Measurements from ENCODE around the gene OGA. TPM values are rescaled to one million over a fixed set of nuclear protein-coding genes. Genes with fewer than 3 reads are reported as not detected.
A peak's percentile ranks its signal among the peaks of the same experiment; 100 is the strongest.

Gene OGA
- total and polyA plus RNA-seq, 2 donors (not counting 3 experiments of a cell fraction or from before 2014, with no cell fraction given) = 30.8 to 118 TPM

DNA sequence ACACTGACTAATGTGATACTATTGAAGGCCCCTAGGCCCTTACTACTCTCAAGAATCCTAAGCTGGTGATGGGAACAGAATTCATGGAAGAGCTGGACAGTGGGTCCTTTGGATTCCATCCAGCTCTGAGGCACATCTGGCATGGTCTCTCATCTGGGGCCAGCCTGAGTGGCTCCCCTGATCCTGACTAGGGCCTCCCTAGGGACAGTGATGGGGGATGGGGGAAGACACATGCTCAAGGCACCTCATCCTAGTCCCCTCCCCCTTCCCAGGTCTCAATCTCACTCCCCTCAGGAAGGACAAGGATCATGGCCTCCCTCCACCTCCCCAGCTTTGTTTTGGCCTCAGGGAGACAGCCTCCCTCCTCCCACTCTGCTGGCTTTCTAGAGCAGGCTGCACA lies 23.6 kb upstream of the OGA start:
- no peak for TF ChIP-seq CTCF (IDR thresholded peaks at IDR 0.05; ENCODE audit: extremely low read depth in 1 of 2, insufficient read depth in 1 of 2, low read depth in 1 of 2, low read length in 2 of 2)
- TF ChIP-seq GATA2 (IDR thresholded peaks at IDR 0.05; ENCODE audit: insufficient read depth, insufficient read length, low read depth, low read length) = no peak
- ChIA-PET CTCF (interaction anchor here (1.0 to 10.5 kb wide), 35 partner anchors 9 to 628 kb away, joined by 3 to 742 read pairs (median 10); partner anchors contain the start of genes HPS6, NPM3 and OGA), POLR2A (interaction anchor here (1.4 kb wide), 1 partner anchor 23 kb away, joined by 5 read pairs; the partner anchor contains the start of gene OGA)
- H3K9me3 ChIP-seq (replicated peaks; ENCODE audit: control insufficient read depth, insufficient read depth, low read length) = no peaks in the 10 kb centered on the region
- no peak overlapping the region for H2AFZ ChIP-seq (ENCODE audit: low read depth, low read length)
- no peak overlapping the region for H3K9ac ChIP-seq (replicated peaks; ENCODE audit: extremely low read depth, insufficient read depth, low read length)
- no peaks in the 10 kb centered on the region for H3K36me3 ChIP-seq (ENCODE audit: control insufficient read depth in 2 of 2, extremely low read depth in 1 of 2, insufficient read depth in 2 of 2, low read length in 2 of 2)
- no peak overlapping the region for H3K4me3 ChIP-seq (replicated peaks in 1 of 3; ENCODE audit: insufficient read depth in 1 of 3, low read depth in 1 of 3, low read length in 3 of 3)
- no peak overlapping the region for H3K27ac ChIP-seq (ENCODE audit: insufficient read depth, low read depth, low read length)
- H3K4me2 ChIP-seq (ENCODE audit: insufficient read depth, low read length) = no peak overlapping the region
- peaks cover 13% of the 10 kb centered on the region for H3K4me1 ChIP-seq (ENCODE audit: control insufficient read depth, extremely low read depth, insufficient read depth, low read length)
- no TSS peak for BruUV-seq (replicated peaks)
- H3K9me1 ChIP-seq (replicated peaks; ENCODE audit: control insufficient read depth, extremely low read depth, insufficient read depth, low read length) = no peaks in the 10 kb centered on the region
- FAIRE-seq (no peak), DNase-seq (ENCODE audit: low read depth, low spot score) (no peak)
- no peaks in the 10 kb centered on the region for H3K79me2 ChIP-seq (ENCODE audit: control insufficient read depth, insufficient read depth, low read length)
- no peaks in the 10 kb centered on the region for H3K27me3 ChIP-seq (ENCODE audit: control insufficient read depth in 2 of 2, insufficient read depth in 2 of 2, low read length in 2 of 2)
- intact Hi-C loops (cut with micrococcal nuclease) = loop anchor here (2.0 kb wide), 1 partner anchor 223 kb away; the partner anchor contains the start of gene HPS6
- no peaks in the 10 kb centered on the region for H4K20me1 ChIP-seq (replicated peaks; ENCODE audit: control insufficient read depth, extremely low read depth, insufficient read depth, low read length)
- dilution Hi-C loops (cut with MboI; ENCODE audit: extremely low pct_ligation_motif_present, low sequenced_read_pairs) = no loop called here

DNA sequence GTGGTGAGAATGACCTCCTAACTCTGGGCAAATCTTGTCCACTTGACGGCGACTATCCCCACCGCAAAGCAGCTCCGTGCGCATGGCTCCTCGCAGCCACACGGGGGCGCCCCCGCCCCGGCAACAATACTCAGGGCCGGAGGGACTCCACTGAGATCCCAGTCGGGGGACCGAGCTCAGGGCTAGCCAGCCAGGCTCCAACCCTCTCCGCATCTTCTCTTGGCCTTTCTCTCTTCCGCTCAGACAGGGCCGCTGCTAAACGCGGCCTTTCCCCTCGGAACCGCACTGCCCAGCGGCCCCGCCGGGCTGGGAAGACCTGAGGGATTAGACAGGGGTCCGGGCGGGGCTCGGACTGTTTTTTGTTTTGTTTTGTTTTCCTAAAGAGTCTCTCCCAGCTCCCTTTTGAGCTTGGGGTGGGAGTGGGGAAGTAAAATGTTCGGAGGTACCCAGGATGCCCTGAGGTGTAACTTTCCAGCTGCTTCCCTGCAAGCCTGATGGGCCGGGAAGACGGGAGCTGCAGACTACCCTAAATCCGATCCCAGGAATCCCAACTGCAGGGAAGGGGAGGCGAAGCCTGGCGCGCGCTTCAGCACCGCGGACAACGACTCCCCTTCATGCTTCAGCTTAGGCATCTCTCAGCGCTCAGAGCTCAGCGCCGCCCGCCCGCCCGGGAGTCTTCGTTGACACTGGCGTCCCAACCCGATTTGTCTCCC lies 22.7 kb upstream of the OGA start:
- FAIRE-seq (peak; percentile 85), DNase-seq (ENCODE audit: low read depth, low spot score) (peak; percentile 85)
- peak overlapping the region; percentile 17 to 45 (median 26) for H3K4me3 ChIP-seq (replicated peaks in 1 of 3; ENCODE audit: insufficient read depth in 1 of 3, low read depth in 1 of 3, low read length in 3 of 3)
- POLR2A ChIA-PET = interaction anchor here (1.3 to 1.4 kb wide), 2 partner anchors 22 to 169 kb away, joined by 5 to 10 read pairs; partner anchors contain the start of gene OGA
- dilution Hi-C loops (cut with MboI; ENCODE audit: extremely low pct_ligation_motif_present, low sequenced_read_pairs) = no loop called here
- no peaks in the 10 kb centered on the region for H3K9me1 ChIP-seq (replicated peaks; ENCODE audit: control insufficient read depth, extremely low read depth, insufficient read depth, low read length)
- no peaks in the 10 kb centered on the region for H3K36me3 ChIP-seq (ENCODE audit: control insufficient read depth in 2 of 2, extremely low read depth in 1 of 2, insufficient read depth in 2 of 2, low read length in 2 of 2)
- H3K27ac ChIP-seq (ENCODE audit: insufficient read depth, low read depth, low read length) = no peak overlapping the region
- intact Hi-C loops (cut with micrococcal nuclease) = loop anchor here (1.0 to 2.0 kb wide), 5 partner anchors 7 to 232 kb away; partner anchors contain the start of gene HPS6
- peaks cover 13% of the 10 kb centered on the region for H3K4me1 ChIP-seq (ENCODE audit: control insufficient read depth, extremely low read depth, insufficient read depth, low read length)
- CTCF ChIA-PET = interaction anchor here (0.6 to 10.5 kb wide), 71 partner anchors 8 to 627 kb away, joined by 3 to 742 read pairs (median 6); partner anchors contain the start of genes ARMH3, HPS6, NOLC1 and NPM3
- TF ChIP-seq, protein P1, sequence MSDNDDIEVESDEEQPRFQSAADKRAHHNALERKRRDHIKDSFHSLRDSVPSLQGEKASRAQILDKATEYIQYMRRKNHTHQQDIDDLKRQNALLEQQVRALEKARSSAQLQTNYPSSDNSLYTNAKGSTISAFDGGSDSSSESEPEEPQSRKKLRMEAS (IDR thresholded peaks at IDR 0.05; ENCODE audit: insufficient read depth, insufficient read length) = peak; percentile 31
- TF ChIP-seq POLR2AphosphoS5 (IDR thresholded peaks at IDR 0.05; ENCODE audit: insufficient read depth, low read depth, low read length) (peak; percentile 36), FOS (IDR thresholded peaks at IDR 0.05; ENCODE audit: borderline replicate concordance, insufficient read depth, low read length) (no peak), JUN (IDR thresholded peaks at IDR 0.05; ENCODE audit: borderline replicate concordance, insufficient read depth, insufficient read length, low read depth) (no peak), CTCF (IDR thresholded peaks at IDR 0.05; ENCODE audit: extremely low read depth in 1 of 2, insufficient read depth in 1 of 2, low read depth in 1 of 2, low read length in 2 of 2) (peak; percentile 98 to 99)
- H2AFZ ChIP-seq (ENCODE audit: low read depth, low read length) = no peak overlapping the region
- H3K9ac ChIP-seq (replicated peaks; ENCODE audit: extremely low read depth, insufficient read depth, low read length) = no peak overlapping the region
- no peaks in the 10 kb centered on the region for H3K9me3 ChIP-seq (replicated peaks; ENCODE audit: control insufficient read depth, insufficient read depth, low read length)
- no peaks in the 10 kb centered on the region for H3K79me2 ChIP-seq (ENCODE audit: control insufficient read depth, insufficient read depth, low read length)
- peak overlapping the region; percentile 76 for H3K4me2 ChIP-seq (ENCODE audit: insufficient read depth, low read length)
- H4K20me1 ChIP-seq (replicated peaks; ENCODE audit: control insufficient read depth, extremely low read depth, insufficient read depth, low read length) = no peaks in the 10 kb centered on the region
- BruUV-seq (replicated peaks) = no TSS peak
- no peaks in the 10 kb centered on the region for H3K27me3 ChIP-seq (ENCODE audit: control insufficient read depth in 2 of 2, insufficient read depth in 2 of 2, low read length in 2 of 2)
